Central memory CD4-positive, alpha-beta T cell (primary cell): ENCODE results near the gene SSBP2.
"Not testable (repeated sequence)": the region's sequence is repeated elsewhere in the genome, so short reads cannot be mapped to it uniquely, and the experiment has no call there.

Source experiments
- DNase-seq: peaks from one replicate; pipeline ENCODE4 v3.0.0; 2022

The SSBP2 gene

GRCh38 chr5:81424728-81425127 is 326.2 kb downstream of the SSBP2 start:
- no peak for DNase-seq

- no peak for DNase-seq
Observed at GRCh38 chr5:81422671-81423070, 328.2 kb downstream of the SSBP2 start.

GRCh38 chr5:81420039-81420667 is 330.7 kb downstream of the SSBP2 start:
- DNase-seq = no peak

GRCh38 chr5:81418606-81419005 is 332.3 kb downstream of the SSBP2 start:
- no peak for DNase-seq

- no peak for DNase-seq
Observed at GRCh38 chr5:81417052-81417451, 333.8 kb downstream of the SSBP2 start.

GRCh38 chr5:81409896-81410295 is 341.0 kb downstream of the SSBP2 start:
- DNase-seq = no peak

GRCh38 chr5:81409361-81409760 is 341.5 kb downstream of the SSBP2 start:
- DNase-seq = no peak

GRCh38 chr5:81408496-81408895 is 342.4 kb downstream of the SSBP2 start:
- no peak for DNase-seq

GRCh38 chr5:81407811-81408210 is 343.1 kb downstream of the SSBP2 start:
- not testable (repeated sequence) for DNase-seq

- no peak for DNase-seq
Observed at GRCh38 chr5:81405126-81405891, 345.6 kb downstream of the SSBP2 start.

- DNase-seq = no peak
Observed at GRCh38 chr5:81402192-81402930, 348.5 kb downstream of the SSBP2 start.

- no peak for DNase-seq
Observed at GRCh38 chr5:81401266-81401665, 349.6 kb downstream of the SSBP2 start.

- no peak for DNase-seq
Observed at GRCh38 chr5:81400375-81400774, 350.5 kb downstream of the SSBP2 start.

- DNase-seq = no peak
Observed at GRCh38 chr5:81398741-81399140, 352.2 kb downstream of the SSBP2 start.

GRCh38 chr5:81397176-81397575 is 353.7 kb downstream of the SSBP2 start:
- no peak for DNase-seq

GRCh38 chr5:81395262-81395661 is 355.6 kb downstream of the SSBP2 start:
- DNase-seq = no peak

GRCh38 chr5:81393783-81394718 is 356.8 kb downstream of the SSBP2 start, which contains the start of gene ACOT12:
Gene ACOT12, minus strand, starts transcription at chr5:81394134. Its CDS starts 20 bp downstream, at chr5:81394114.
- no peak for DNase-seq

- no peak for DNase-seq
Observed at GRCh38 chr5:81393430-81393782, 357.5 kb downstream of the SSBP2 start.

GRCh38 chr5:81389025-81389424 is 361.9 kb downstream of the SSBP2 start:
- no peak for DNase-seq

- DNase-seq = no peak
Observed at GRCh38 chr5:81388169-81388568, 362.7 kb downstream of the SSBP2 start.

GRCh38 chr5:81383867-81384266 is 367.0 kb downstream of the SSBP2 start:
- DNase-seq = no peak

- no peak for DNase-seq
Observed at GRCh38 chr5:81371354-81371876, 379.5 kb downstream of the SSBP2 start.
